ENCODE results near the gene PAPPA2.

- TF ChIP-seq POLR2A (IDR thresholded peaks at IDR 0.05) (no peak), CTCF (IDR thresholded peaks at IDR 0.05) (no peak)
Observed at GRCh38 chr1:176849281-176849680, 386.3 kb downstream of the PAPPA2 start.
